Stimulated activated CD8-positive, alpha-beta memory T cell treated with anti-CD3 and anti-CD28 coated beads, Interleukin-4, amount 100 ng/mL, for 24 hours (primary cell): ENCODE results near the gene CLOCK.
A peak's percentile ranks its signal among the peaks of the same experiment; 100 is the strongest.
"Not testable (repeated sequence)": the region's sequence is repeated elsewhere in the genome, so short reads cannot be mapped to it uniquely, and the experiment has no call there.

ENCODE experiments used
- DNase-seq: peaks from one replicate; pipeline ENCODE4 v3.0.0-alpha.2; 2020; ENCODE audit warnings: low read depth

Gene CLOCK

GRCh38 chr4:55546756-55547465 lies at the start of gene CLOCK:
Gene CLOCK, minus strand, starts transcription at chr4:55546909. Its CDS starts 64,124 bp downstream, at chr4:55482785.
- peak; percentile 73 for DNase-seq

- DNase-seq, result no peak
These were observed 45.3 kb upstream of the CLOCK start, which contains the start of gene PDCL2 for GRCh38 chr4:55592014-55592413. Gene PDCL2, minus strand, starts transcription at chr4:55592245. Its CDS starts 136 bp downstream, at chr4:55592109.

- DNase-seq, result no peak
These were observed 41.5 kb upstream of the CLOCK start for GRCh38 chr4:55588160-55588559.

- not testable (repeated sequence) for DNase-seq
These were observed 36.1 kb upstream of the CLOCK start for GRCh38 chr4:55582773-55583172.

- DNase-seq, result no peak
These were observed 31.8 kb upstream of the CLOCK start for GRCh38 chr4:55578341-55579010.

- no peak for DNase-seq
These were observed 28.8 kb upstream of the CLOCK start for GRCh38 chr4:55575513-55575912.

- no peak for DNase-seq
These were observed 27.5 kb upstream of the CLOCK start for GRCh38 chr4:55574252-55574651.

GRCh38 chr4:55571806-55572205 lies 25.1 kb upstream of the CLOCK start:
- DNase-seq, result no peak

GRCh38 chr4:55568905-55569504 lies 22.3 kb upstream of the CLOCK start:
- no peak for DNase-seq

- no peak for DNase-seq
These were observed 15.2 kb upstream of the CLOCK start for GRCh38 chr4:55561889-55562288.

- DNase-seq, result no peak
These were observed 13.4 kb upstream of the CLOCK start for GRCh38 chr4:55560096-55560495.

- no peak for DNase-seq
These were observed 7.8 kb upstream of the CLOCK start for GRCh38 chr4:55554453-55555030.

- DNase-seq, result no peak
These were observed 6.9 kb upstream of the CLOCK start for GRCh38 chr4:55553441-55554201.

- not testable (repeated sequence) for DNase-seq
These were observed 5.3 kb upstream of the CLOCK start for GRCh38 chr4:55551964-55552363.

- no peak for DNase-seq
These were observed 3.2 kb upstream of the CLOCK start for GRCh38 chr4:55549888-55550287.

GRCh38 chr4:55547918-55548317 lies 1.2 kb upstream of the CLOCK start:
- DNase-seq, result no peak

GRCh38 chr4:55547466-55547770 lies 709 bp upstream of the CLOCK start:
- DNase-seq, result no peak

GRCh38 chr4:55546506-55546755 lies 278 bp downstream of the CLOCK start:
- no peak for DNase-seq

- peak; percentile 47 for DNase-seq
These were observed 836 bp downstream of the CLOCK start for GRCh38 chr4:55545641-55546505.

GRCh38 chr4:55545151-55545550 lies 1.6 kb downstream of the CLOCK start:
- no peak for DNase-seq

GRCh38 chr4:55543858-55544257 lies 2.9 kb downstream of the CLOCK start:
- no peak for DNase-seq

GRCh38 chr4:55540271-55540670 lies 6.4 kb downstream of the CLOCK start:
- DNase-seq, result no peak
